Tibial artery (tissue), 4 donors: ENCODE data around the gene REV1.

Source experiments
- DNase-seq, 2 donors: peaks; one replicate each; pipeline ENCODE4 v3.0.0-alpha.2; 2019
- H3K27ac ChIP-seq, 2 donors: fragments of 200-600 bp; sonication (generic) in 1 of 2; 1 replicate in 1 of 2; 2 replicates in 1 of 2; pipeline ENCODE4 v1.5.1; 2018 to 2019; ENCODE audit warnings: mild to moderate bottlenecking in 1 of 2
- H3K27me3 ChIP-seq, 2 donors: fragments of 200-600 bp; sonication (generic) in 1 of 2; one replicate each; pipeline versions ENCODE4 v1.5.1 to v1.6.0; 2016 to 2019
- H3K36me3 ChIP-seq, 3 donors: fragments of 200-600 bp; sonication (generic) in 2 of 3; one replicate each; pipeline ENCODE4 v1.5.1; 2016 to 2019; ENCODE audit warnings: mild to moderate bottlenecking in 2 of 3
- H3K4me1 ChIP-seq, 4 donors: fragments of 200-600 bp; sonication (generic) in 2 of 4; 1 replicate in 3 of 4; 2 replicates in 1 of 4; pipeline ENCODE4 v1.5.1; 2016 to 2019
- H3K4me3 ChIP-seq, 2 donors: fragments of 200-600 bp; sonication (generic) in 1 of 2; 1 replicate in 1 of 2; 2 replicates in 1 of 2; pipeline ENCODE4 v1.5.1; 2018 to 2019; ENCODE audit warnings: mild to moderate bottlenecking in 2 of 2
- H3K9me3 ChIP-seq, 3 donors: fragments of 200-600 bp; sonication (generic) in 1 of 3; one replicate each; pipeline ENCODE4 v1.5.1; 2016 to 2019
- CTCF ChIP-seq, 2 experiments: fragments of 200-600 bp in 1 of 2; fragments of 450-650 bp in 1 of 2; IDR thresholded peaks; one replicate each; pipeline ENCODE4 v1.5.1; 2017 to 2019; ENCODE audit warnings: antibody characterized with exemption in 2 of 2, mild to moderate bottlenecking in 1 of 2, moderate library complexity in 1 of 2
- intact Hi-C: fragments of 100-400 bp; cut with DNase I; formaldehyde crosslinking; loops from one replicate; pipeline ENCODE4 v1.15.0; 2023; ENCODE audit warnings: low total_unique reads

The REV1 gene

DNA sequence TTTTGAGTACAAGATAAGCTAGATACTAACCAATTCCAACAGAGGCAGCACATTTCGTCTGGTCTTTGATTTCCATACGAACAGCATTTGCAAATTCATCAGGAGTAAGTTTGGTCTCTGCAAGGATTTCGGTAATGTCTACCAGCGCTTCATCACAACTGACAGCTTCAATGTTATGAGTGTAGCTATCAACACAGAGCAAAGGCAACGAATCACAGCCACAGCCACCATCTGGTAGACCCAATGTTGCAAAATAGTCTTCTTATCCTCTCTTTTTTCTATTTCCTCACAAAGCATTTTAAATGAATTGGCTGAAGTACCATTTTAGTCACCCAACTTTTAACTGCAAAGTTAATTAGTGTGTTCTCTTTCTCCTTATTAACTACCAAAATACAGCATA lies 68.3 kb downstream of the REV1 start:
- no peak overlapping the region for H3K4me3 ChIP-seq
- no peaks in the 10 kb centered on the region for H3K27me3 ChIP-seq
- H3K36me3 ChIP-seq: peaks cover 37 to 79% (median 52%) of the 10 kb centered on the region in 3 donors
- H3K9me3 ChIP-seq: no peaks in the 10 kb centered on the region
- TF ChIP-seq CTCF (IDR thresholded peaks at IDR 0.05): no peak
- H3K27ac ChIP-seq: no peak overlapping the region
- intact Hi-C loops: no loop called here
- no peak for DNase-seq
- peaks cover 0 to 17% (median 0%) of the 10 kb centered on the region in 4 donors for H3K4me1 ChIP-seq

DNA sequence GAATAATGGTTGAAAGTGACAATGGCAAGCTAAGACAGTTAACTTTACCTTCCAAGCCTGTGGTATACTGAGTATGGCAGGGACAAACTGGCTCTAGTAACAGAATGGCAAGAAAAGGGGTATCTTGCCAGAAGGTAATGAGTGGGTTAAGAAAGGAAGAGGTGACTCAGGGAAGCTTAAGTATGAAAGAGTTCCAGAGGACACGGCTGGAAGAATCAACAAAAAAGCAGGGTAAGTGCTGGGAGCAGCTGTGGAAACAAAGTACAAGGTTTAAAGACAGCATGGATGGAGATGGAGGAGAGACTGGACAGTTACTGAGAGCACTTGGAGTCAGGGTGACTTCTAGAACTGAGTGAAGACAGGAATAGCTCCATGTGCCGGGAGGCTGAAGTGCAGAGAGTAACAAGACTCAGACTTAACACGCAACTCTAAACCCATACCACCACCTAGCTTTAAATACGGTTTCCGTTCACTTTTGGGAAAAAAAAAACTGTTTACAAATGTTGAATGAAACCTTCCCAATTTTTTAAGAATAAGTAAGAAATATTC lies 69.0 kb downstream of the REV1 start:
- H3K27ac ChIP-seq: no peak overlapping the region
- peaks cover 0 to 17% (median 0%) of the 10 kb centered on the region in 4 donors for H3K4me1 ChIP-seq
- DNase-seq: no peak
- intact Hi-C loops: no loop called here
- H3K9me3 ChIP-seq: no peaks in the 10 kb centered on the region
- no peaks in the 10 kb centered on the region for H3K27me3 ChIP-seq
- H3K36me3 ChIP-seq: peaks cover 37 to 79% (median 54%) of the 10 kb centered on the region in 3 donors
- no peak overlapping the region for H3K4me3 ChIP-seq
- no peak for TF ChIP-seq CTCF (IDR thresholded peaks at IDR 0.05)

- H3K36me3 ChIP-seq: peaks cover 37 to 84% (median 59%) of the 10 kb centered on the region in 3 donors
- TF ChIP-seq CTCF (IDR thresholded peaks at IDR 0.05): no peak
- no peak overlapping the region for H3K4me3 ChIP-seq
- H3K27ac ChIP-seq: no peak overlapping the region
- H3K4me1 ChIP-seq: peaks cover 0 to 10% (median 0%) of the 10 kb centered on the region in 4 donors
- intact Hi-C loops: no loop called here
- H3K27me3 ChIP-seq: no peaks in the 10 kb centered on the region
- no peak for DNase-seq
- H3K9me3 ChIP-seq: no peaks in the 10 kb centered on the region
Observed at GRCh38 chr2:99420031-99420430, 69.8 kb downstream of the REV1 start.

GRCh38 chr2:99417396-99417795 lies 72.4 kb downstream of the REV1 start:
- peaks cover 25 to 81% (median 63%) of the 10 kb centered on the region in 3 donors for H3K36me3 ChIP-seq
- no peak overlapping the region for H3K27ac ChIP-seq
- DNase-seq: no peak
- H3K9me3 ChIP-seq: no peaks in the 10 kb centered on the region
- peaks cover 0 to 9% (median 0%) of the 10 kb centered on the region in 4 donors for H3K4me1 ChIP-seq
- TF ChIP-seq CTCF (IDR thresholded peaks at IDR 0.05): no peak
- H3K27me3 ChIP-seq: no peaks in the 10 kb centered on the region
- intact Hi-C loops: no loop called here
- no peak overlapping the region for H3K4me3 ChIP-seq

DNA sequence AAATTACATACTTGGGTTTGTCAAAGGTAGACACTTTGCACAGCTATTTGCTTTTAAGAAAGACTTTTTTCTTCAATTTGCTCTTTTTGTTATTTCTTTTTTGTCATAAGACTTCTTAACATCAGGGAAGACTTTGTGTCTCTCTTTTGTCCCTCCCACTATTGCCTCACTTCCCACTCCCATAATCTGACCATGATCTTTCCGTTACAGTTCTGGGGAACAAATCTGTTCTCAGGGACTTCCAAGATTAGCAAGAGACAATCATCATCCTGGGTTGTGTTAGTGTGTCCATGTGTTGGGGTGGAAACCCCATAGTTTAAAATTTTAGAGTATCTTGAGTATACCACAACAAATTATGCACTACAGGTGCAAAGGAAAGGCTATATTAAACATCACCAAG lies 75.3 kb downstream of the REV1 start:
- peaks cover 34 to 78% (median 63%) of the 10 kb centered on the region in 3 donors for H3K36me3 ChIP-seq

More for the DNA sequence above, 75.3 kb downstream of the REV1 start:
- Histone ChIP-seq H3K9me3 (no peaks in the 10 kb centered on the region), H3K27me3 (no peaks in the 10 kb centered on the region), H3K4me1 (no peaks in the 10 kb centered on the region), H3K4me3 (no peak overlapping the region), H3K27ac (no peak overlapping the region)
- no peak for DNase-seq
- intact Hi-C loops: no loop called here
- TF ChIP-seq CTCF (IDR thresholded peaks at IDR 0.05): no peak
